ENCODE data around the gene SYP.

GRCh38 chrX:49246541-49246940 is 46.5 kb upstream of the SYP start:
- TF ChIP-seq CTCF (IDR thresholded peaks at IDR 0.05; ENCODE audit: borderline replicate concordance, extremely low read depth, low read length, poor library complexity, severe bottlenecking) = no peak
- TF ChIP-seq EZH2 (IDR thresholded peaks at IDR 0.05; ENCODE audit: borderline replicate concordance, low read depth, low read length, severe bottlenecking) = no peak
